PC-9 (cell line): Measurements from ENCODE around the gene NCKAP1. TPM values are rescaled to one million over a fixed set of nuclear protein-coding genes. Genes with fewer than 3 reads are reported as not detected.

Source experiments
- Bru-seq: library from RNA; stranded (reverse); fragments of 400-500 nt; gene quantifications from one replicate; lab custom pipeline; 2021; lab: Mats Ljungman, UMichigan
- BruChase-seq, 2 experiments: library from RNA; stranded (reverse); fragments of 400-500 nt; gene quantifications; one replicate each; lab custom pipeline; 2021; lab: Mats Ljungman, UMichigan
- BruUV-seq: library from RNA; stranded (reverse); fragments of 400-500 nt; replicated peaks from 2 replicates; lab custom pipeline; 2021; lab: Mats Ljungman, UMichigan
- CTCF ChIA-PET: fragments of 300-600 bp; sonication (Branson Sonifier 250); formaldehyde crosslinking; loops from one replicate; lab custom pipeline; 2022; ENCODE audit warnings: antibody characterized with exemption; lab: Charles Lee
- POLR2A ChIA-PET: fragments of 300-600 bp; sonication (Branson Sonifier 250); formaldehyde crosslinking; loops from one replicate; lab custom pipeline; 2022; ENCODE audit warnings: antibody characterized with exemption; ENCODE audit not compliant: unreplicated experiment; lab: Charles Lee
- DNase-seq, 2 experiments: peaks; one replicate each; pipeline versions ENCODE4 v3.0.0 to v3.0.0-alpha.2; 2015 to 2022; ENCODE audit warnings: mixed read lengths in 1 of 2
- H2AFZ ChIP-seq: fragments of 200-600 bp; sonication (generic); 2 replicates; pipeline ENCODE4 v1.8.1; 2017; ENCODE audit warnings: antibody characterized with exemption
- H3F3A ChIP-seq: fragments of 200-600 bp; sonication (generic); 2 replicates; pipeline ENCODE4 v1.8.1; 2017; ENCODE audit warnings: antibody characterized with exemption, mild to moderate bottlenecking, low read depth; ENCODE audit not compliant: insufficient read depth
- H3K27ac ChIP-seq: fragments of 200-600 bp; sonication (generic); 2 replicates; pipeline ENCODE4 v1.6.1; 2016; ENCODE audit warnings: mixed run types
- H3K27me3 ChIP-seq: fragments of 200-600 bp; sonication (generic); 2 replicates; pipeline ENCODE4 v1.6.1; 2016; ENCODE audit warnings: low read depth, mixed run types; ENCODE audit not compliant: insufficient read depth
- H3K36me3 ChIP-seq: fragments of 200-600 bp; sonication (generic); 2 replicates; pipeline ENCODE4 v1.6.1; 2016; ENCODE audit warnings: low read depth, mixed run types
- H3K4me1 ChIP-seq: fragments of 200-600 bp; sonication (generic); replicated peaks from 2 replicates; pipeline ENCODE4 v1.6.1; 2016; ENCODE audit warnings: mixed run types; ENCODE audit not compliant: insufficient read depth
- H3K4me2 ChIP-seq: fragments of 200-600 bp; sonication (generic); 2 replicates; pipeline ENCODE4 v1.6.1; 2017; ENCODE audit warnings: mixed run types
- H3K4me3 ChIP-seq: fragments of 200-600 bp; sonication (generic); 2 replicates; pipeline ENCODE4 v1.6.1; 2016; ENCODE audit warnings: mixed run types
- H3K79me2 ChIP-seq: fragments of 200-600 bp; sonication (generic); 2 replicates; pipeline ENCODE4 v1.6.1; 2017; ENCODE audit warnings: low read depth, mixed run types
- H3K9me2 ChIP-seq: fragments of 200-600 bp; sonication (generic); 2 replicates; pipeline ENCODE4 v1.8.1; 2017; ENCODE audit warnings: mild to moderate bottlenecking; ENCODE audit not compliant: insufficient read depth
- H3K9me3 ChIP-seq: fragments of 200-600 bp; sonication (generic); 2 replicates; pipeline ENCODE4 v1.8.1; 2016; ENCODE audit warnings: low read depth; ENCODE audit not compliant: insufficient read depth
- H4K20me1 ChIP-seq: fragments of 200-600 bp; sonication (generic); 2 replicates; pipeline ENCODE4 v1.8.1; 2017; ENCODE audit not compliant: insufficient read depth
- EZH2 ChIP-seq: fragments of 200-600 bp; sonication (generic); IDR thresholded peaks from 2 replicates; pipeline ENCODE4 v1.8.0; 2017; ENCODE audit warnings: antibody characterized with exemption, low read depth
- intact Hi-C: fragments of 100-400 bp; cut with micrococcal nuclease; formaldehyde crosslinking; loops from one replicate; pipeline ENCODE4 v1.10.0; 2022; ENCODE audit not compliant: unreplicated experiment
- long read RNA-seq: library from polyadenylated mRNA; stranded (forward); transcript quantifications from one replicate; pipeline ENCODE4 v2.0.0, GENCODE V29; 2022
- total RNA-seq: library from RNA; stranded (reverse); gene quantifications from 2 replicates; pipeline ENCODE4 v1.2.3, GENCODE V29; 2021
- TF ChIP-seq, protein P1 (sequence below): fragments of 200-600 bp; sonication (generic); conservative IDR thresholded peaks from 2 replicates; pipeline ENCODE4 v1.6.1; 2017; ENCODE audit warnings: mixed run types, antibody characterized with exemption, mild to moderate bottlenecking, moderate library complexity

Gene NCKAP1, protein sequence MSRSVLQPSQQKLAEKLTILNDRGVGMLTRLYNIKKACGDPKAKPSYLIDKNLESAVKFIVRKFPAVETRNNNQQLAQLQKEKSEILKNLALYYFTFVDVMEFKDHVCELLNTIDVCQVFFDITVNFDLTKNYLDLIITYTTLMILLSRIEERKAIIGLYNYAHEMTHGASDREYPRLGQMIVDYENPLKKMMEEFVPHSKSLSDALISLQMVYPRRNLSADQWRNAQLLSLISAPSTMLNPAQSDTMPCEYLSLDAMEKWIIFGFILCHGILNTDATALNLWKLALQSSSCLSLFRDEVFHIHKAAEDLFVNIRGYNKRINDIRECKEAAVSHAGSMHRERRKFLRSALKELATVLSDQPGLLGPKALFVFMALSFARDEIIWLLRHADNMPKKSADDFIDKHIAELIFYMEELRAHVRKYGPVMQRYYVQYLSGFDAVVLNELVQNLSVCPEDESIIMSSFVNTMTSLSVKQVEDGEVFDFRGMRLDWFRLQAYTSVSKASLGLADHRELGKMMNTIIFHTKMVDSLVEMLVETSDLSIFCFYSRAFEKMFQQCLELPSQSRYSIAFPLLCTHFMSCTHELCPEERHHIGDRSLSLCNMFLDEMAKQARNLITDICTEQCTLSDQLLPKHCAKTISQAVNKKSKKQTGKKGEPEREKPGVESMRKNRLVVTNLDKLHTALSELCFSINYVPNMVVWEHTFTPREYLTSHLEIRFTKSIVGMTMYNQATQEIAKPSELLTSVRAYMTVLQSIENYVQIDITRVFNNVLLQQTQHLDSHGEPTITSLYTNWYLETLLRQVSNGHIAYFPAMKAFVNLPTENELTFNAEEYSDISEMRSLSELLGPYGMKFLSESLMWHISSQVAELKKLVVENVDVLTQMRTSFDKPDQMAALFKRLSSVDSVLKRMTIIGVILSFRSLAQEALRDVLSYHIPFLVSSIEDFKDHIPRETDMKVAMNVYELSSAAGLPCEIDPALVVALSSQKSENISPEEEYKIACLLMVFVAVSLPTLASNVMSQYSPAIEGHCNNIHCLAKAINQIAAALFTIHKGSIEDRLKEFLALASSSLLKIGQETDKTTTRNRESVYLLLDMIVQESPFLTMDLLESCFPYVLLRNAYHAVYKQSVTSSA
- total RNA-seq: 274 and 308 TPM in 2 replicates
- Bru-seq, nascent RNA: percentile 99 among the genes with signal in this experiment
- BruChase-seq, experiment 1, labeled RNA remaining after a 2-hour chase: percentile 98 among the genes with signal in this experiment
- BruChase-seq, experiment 2, labeled RNA remaining after a 6-hour chase: percentile 96 among the genes with signal in this experiment
- long read RNA-seq, full-length matches to known transcripts: 100 of 150 reads
- long read RNA-seq, partial matches to known transcripts: 40 of 150 reads
- long read RNA-seq, other reads (novel, unspliced or antisense): 10 of 150 reads

DNA sequence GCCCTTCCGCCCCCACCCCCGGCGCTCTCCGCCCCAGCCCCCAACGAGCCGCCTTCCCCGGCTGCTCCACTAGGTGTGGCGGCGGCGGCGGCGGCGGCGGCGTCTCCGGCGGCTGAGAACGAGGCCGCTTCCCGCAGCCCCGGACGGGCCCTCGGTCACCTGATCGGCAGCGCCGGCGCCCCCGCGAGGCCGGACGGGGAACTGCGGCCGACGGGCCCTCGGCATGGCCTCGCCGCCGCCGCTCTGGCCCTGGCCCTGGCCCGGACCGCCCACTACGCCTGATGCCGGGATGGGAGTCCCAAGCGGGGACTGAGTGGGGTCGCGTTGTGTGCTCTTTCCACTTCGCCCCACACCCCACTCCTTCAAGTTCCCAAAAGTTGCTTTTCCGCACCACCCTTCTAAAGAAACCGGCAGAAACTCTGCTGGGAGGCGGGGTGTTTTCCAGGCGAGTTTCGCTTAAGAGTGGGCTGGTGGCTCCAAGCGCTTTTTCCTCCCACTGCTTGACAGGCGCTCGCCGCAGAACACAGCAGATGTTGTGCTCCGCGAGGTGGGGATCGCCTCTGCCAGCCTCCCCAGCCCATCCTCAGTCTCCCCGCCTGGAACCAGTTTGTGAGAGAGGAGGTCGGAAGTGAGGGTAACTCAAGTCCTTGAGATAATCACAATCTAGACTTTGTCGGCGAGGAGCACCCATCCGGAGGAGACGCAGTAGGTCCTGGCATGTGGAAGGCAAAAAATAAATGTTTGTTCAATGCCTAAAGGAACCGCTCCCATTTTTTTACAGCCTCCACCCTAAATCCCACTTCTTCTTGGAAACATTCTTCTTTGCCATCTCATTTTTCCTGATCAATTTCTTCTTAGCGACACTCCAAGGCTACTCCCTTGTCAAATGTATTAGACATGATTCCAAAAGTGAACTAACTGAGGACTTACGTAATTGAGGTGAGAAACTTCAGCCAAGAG lies at the start of gene NCKAP1:
NCKAP1 (minus strand) TSS at position 117 of the 960 bp plus-strand sequence. CDS start 358 bp downstream, outside the sequence.
- Histone ChIP-seq H3K9me3 (no peaks in the 10 kb centered on the region), H3K27ac (peak within 1 kb of the TSS; percentile 87), H2AFZ (peak within 1 kb of the TSS; percentile 97), H3F3A (peaks cover 30% of the 10 kb centered on the region), H3K36me3 (peaks cover 9% of the 10 kb centered on the region; the same call in 1 of the 2 replicates), H3K79me2 (peaks cover 44% of the 10 kb centered on the region), H3K27me3 (no peaks in the 10 kb centered on the region), H3K4me2 (peak within 1 kb of the TSS; percentile 86), H3K4me3 (peak within 1 kb of the TSS; percentile 91), H3K4me1 (peaks cover 35% of the 10 kb centered on the region), H4K20me1 (peaks cover 35% of the 10 kb centered on the region), H3K9me2 (no peaks in the 10 kb centered on the region)
- DNase-seq: peak; percentile 79 to 99
- BruUV-seq: TSS peak; percentile 68
- CTCF ChIA-PET: interaction anchor here (0.6 kb wide), 1 partner anchor 1084 kb away, joined by 3 read pairs; no protein-coding TSS in a partner anchor
- POLR2A ChIA-PET: no interaction called here
- no peak for TF ChIP-seq EZH2
- TF ChIP-seq, protein P1, sequence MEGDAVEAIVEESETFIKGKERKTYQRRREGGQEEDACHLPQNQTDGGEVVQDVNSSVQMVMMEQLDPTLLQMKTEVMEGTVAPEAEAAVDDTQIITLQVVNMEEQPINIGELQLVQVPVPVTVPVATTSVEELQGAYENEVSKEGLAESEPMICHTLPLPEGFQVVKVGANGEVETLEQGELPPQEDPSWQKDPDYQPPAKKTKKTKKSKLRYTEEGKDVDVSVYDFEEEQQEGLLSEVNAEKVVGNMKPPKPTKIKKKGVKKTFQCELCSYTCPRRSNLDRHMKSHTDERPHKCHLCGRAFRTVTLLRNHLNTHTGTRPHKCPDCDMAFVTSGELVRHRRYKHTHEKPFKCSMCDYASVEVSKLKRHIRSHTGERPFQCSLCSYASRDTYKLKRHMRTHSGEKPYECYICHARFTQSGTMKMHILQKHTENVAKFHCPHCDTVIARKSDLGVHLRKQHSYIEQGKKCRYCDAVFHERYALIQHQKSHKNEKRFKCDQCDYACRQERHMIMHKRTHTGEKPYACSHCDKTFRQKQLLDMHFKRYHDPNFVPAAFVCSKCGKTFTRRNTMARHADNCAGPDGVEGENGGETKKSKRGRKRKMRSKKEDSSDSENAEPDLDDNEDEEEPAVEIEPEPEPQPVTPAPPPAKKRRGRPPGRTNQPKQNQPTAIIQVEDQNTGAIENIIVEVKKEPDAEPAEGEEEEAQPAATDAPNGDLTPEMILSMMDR: peak; percentile 73
- intact Hi-C loops: loop anchor here (1.0 kb wide), 3 partner anchors 21 to 86 kb away; partner anchors contain the start of genes DUSP19 and NUP35

DNA sequence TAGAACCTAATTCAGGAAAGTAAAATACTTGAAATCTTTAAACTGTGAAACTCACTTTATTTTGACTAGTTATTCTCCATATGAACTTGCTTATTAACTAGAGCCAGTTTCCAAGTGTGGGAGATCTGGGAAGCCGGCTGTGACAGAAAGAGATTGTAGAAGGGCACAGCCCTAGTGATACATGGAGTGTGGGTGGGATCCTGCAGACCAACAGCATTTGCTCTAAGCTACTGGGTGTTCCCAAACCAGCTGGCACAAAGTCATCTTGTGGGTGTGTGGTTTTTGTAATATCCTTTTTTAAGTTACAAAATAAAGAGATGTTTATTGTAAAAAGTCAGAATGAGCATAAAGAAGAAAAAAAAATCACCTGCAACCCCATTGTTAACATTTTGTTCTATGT lies 43.7 kb upstream of the NCKAP1 start:
- H2AFZ ChIP-seq: no peak overlapping the region
- ChIA-PET POLR2A (no interaction called here), CTCF (interaction anchor here (0.7 kb wide), 1 partner anchor 34 kb away, joined by 3 read pairs; no protein-coding TSS in a partner anchor)
- H3K27ac ChIP-seq: no peak overlapping the region
- H3K27me3 ChIP-seq: no peaks in the 10 kb centered on the region
- no peaks in the 10 kb centered on the region for H3K79me2 ChIP-seq
- no peak overlapping the region for H3K4me2 ChIP-seq
- peaks cover 15% of the 10 kb centered on the region for H3F3A ChIP-seq
- H4K20me1 ChIP-seq: no peaks in the 10 kb centered on the region
- no peaks in the 10 kb centered on the region for H3K9me3 ChIP-seq
- H3K4me3 ChIP-seq: no peak overlapping the region
- DNase-seq: no peak
- intact Hi-C loops: no loop called here
- TF ChIP-seq, protein P1: no peak
- no peak for TF ChIP-seq EZH2
- no peaks in the 10 kb centered on the region; the same call in 1 of the 2 replicates for H3K9me2 ChIP-seq
- no peaks in the 10 kb centered on the region for H3K36me3 ChIP-seq
- H3K4me1 ChIP-seq: peaks cover 13% of the 10 kb centered on the region
- no TSS peak for BruUV-seq
